Effector memory CD4-positive, alpha-beta T cell (primary cell): ENCODE data around the gene PHACTR3.

Experiments used
- DNase-seq, 3 donors: peaks; one replicate each; pipeline ENCODE4 v3.0.0-alpha.2; 2020
- H3K27ac ChIP-seq: 2 replicates; pipeline ENCODE4 v1.7.0; 2013; ENCODE audit warnings: mild to moderate bottlenecking, low read length, moderate library complexity; ENCODE audit not compliant: insufficient read depth, poor library complexity, severe bottlenecking
- H3K27me3 ChIP-seq: replicated peaks from 2 replicates; pipeline ENCODE4 v1.7.0; 2013; ENCODE audit warnings: mild to moderate bottlenecking, low read length; ENCODE audit not compliant: insufficient read depth, control insufficient read depth, poor library complexity, severe bottlenecking
- H3K36me3 ChIP-seq: 2 replicates; pipeline ENCODE4 v1.7.0; 2013; ENCODE audit warnings: mild to moderate bottlenecking, low read length, moderate library complexity; ENCODE audit not compliant: control insufficient read depth, insufficient read depth
- H3K4me1 ChIP-seq: 2 replicates; pipeline ENCODE4 v1.7.0; 2013; ENCODE audit warnings: low read length, mild to moderate bottlenecking; ENCODE audit not compliant: control insufficient read depth, insufficient read depth, poor library complexity, severe bottlenecking
- H3K4me3 ChIP-seq: 2 replicates; pipeline ENCODE4 v1.7.0; 2013; ENCODE audit warnings: low read length, low read depth, mild to moderate bottlenecking; ENCODE audit not compliant: insufficient read depth, poor library complexity, severe bottlenecking
- H3K9me3 ChIP-seq: 2 replicates; pipeline ENCODE4 v1.7.0; 2013; ENCODE audit warnings: mild to moderate bottlenecking, low read length, moderate library complexity; ENCODE audit not compliant: control insufficient read depth

PHACTR3 gene

GRCh38 chr20:59677586-59677985, 73.2 kb downstream of the PHACTR3 start:
- no peak for DNase-seq
- H3K9me3 ChIP-seq: no peaks in the 10 kb centered on the region
- no peaks in the 10 kb centered on the region for H3K27me3 ChIP-seq
- no peak overlapping the region for H3K27ac ChIP-seq
- no peak overlapping the region for H3K4me3 ChIP-seq
- no peaks in the 10 kb centered on the region for H3K36me3 ChIP-seq
- no peaks in the 10 kb centered on the region for H3K4me1 ChIP-seq

GRCh38 chr20:59678288-59678687, 73.9 kb downstream of the PHACTR3 start:
- no peaks in the 10 kb centered on the region for H3K9me3 ChIP-seq
- H3K27ac ChIP-seq: no peak overlapping the region
- H3K4me1 ChIP-seq: no peaks in the 10 kb centered on the region
- H3K4me3 ChIP-seq: no peak overlapping the region
- H3K27me3 ChIP-seq: no peaks in the 10 kb centered on the region
- no peak for DNase-seq
- no peaks in the 10 kb centered on the region for H3K36me3 ChIP-seq

GRCh38 chr20:59678951-59679350, 74.6 kb downstream of the PHACTR3 start:
- no peak overlapping the region for H3K4me3 ChIP-seq
- H3K36me3 ChIP-seq: no peaks in the 10 kb centered on the region
- no peak overlapping the region for H3K27ac ChIP-seq
- H3K4me1 ChIP-seq: no peaks in the 10 kb centered on the region
- H3K9me3 ChIP-seq: no peaks in the 10 kb centered on the region
- no peaks in the 10 kb centered on the region for H3K27me3 ChIP-seq
- DNase-seq: no peak

GRCh38 chr20:59680148-59680650, 75.9 kb downstream of the PHACTR3 start:
- Histone ChIP-seq H3K27ac (no peak overlapping the region), H3K4me3 (no peak overlapping the region), H3K9me3 (no peaks in the 10 kb centered on the region), H3K4me1 (no peaks in the 10 kb centered on the region), H3K36me3 (no peaks in the 10 kb centered on the region), H3K27me3 (no peaks in the 10 kb centered on the region)
- DNase-seq: no peak

- Histone ChIP-seq H3K9me3 (no peaks in the 10 kb centered on the region), H3K36me3 (no peaks in the 10 kb centered on the region), H3K4me3 (no peak overlapping the region), H3K27ac (no peak overlapping the region), H3K4me1 (no peaks in the 10 kb centered on the region), H3K27me3 (no peaks in the 10 kb centered on the region)
- DNase-seq: no peak
Measured at GRCh38 chr20:59680852-59681251, 76.5 kb downstream of the PHACTR3 start.

GRCh38 chr20:59682603-59683002, 78.3 kb downstream of the PHACTR3 start:
- Histone ChIP-seq H3K4me3 (no peak overlapping the region), H3K4me1 (no peaks in the 10 kb centered on the region), H3K9me3 (no peaks in the 10 kb centered on the region), H3K27me3 (no peaks in the 10 kb centered on the region), H3K27ac (no peak overlapping the region), H3K36me3 (no peaks in the 10 kb centered on the region)
- DNase-seq: no peak

GRCh38 chr20:59683181-59683580, 78.8 kb downstream of the PHACTR3 start:
- Histone ChIP-seq H3K27ac (no peak overlapping the region), H3K4me3 (no peak overlapping the region), H3K27me3 (no peaks in the 10 kb centered on the region), H3K36me3 (no peaks in the 10 kb centered on the region), H3K9me3 (no peaks in the 10 kb centered on the region), H3K4me1 (no peaks in the 10 kb centered on the region)
- no peak for DNase-seq

GRCh38 chr20:59684685-59685242, 80.4 kb downstream of the PHACTR3 start:
- no peak for DNase-seq
- Histone ChIP-seq H3K4me3 (no peak overlapping the region), H3K27ac (no peak overlapping the region), H3K9me3 (no peaks in the 10 kb centered on the region), H3K36me3 (no peaks in the 10 kb centered on the region), H3K4me1 (no peaks in the 10 kb centered on the region), H3K27me3 (no peaks in the 10 kb centered on the region)

GRCh38 chr20:59686404-59687346, 82.3 kb downstream of the PHACTR3 start:
- H3K27ac ChIP-seq: no peak overlapping the region
- no peak for DNase-seq
- no peaks in the 10 kb centered on the region for H3K27me3 ChIP-seq

GRCh38 chr20:59688356-59688755, 84.0 kb downstream of the PHACTR3 start:
- H3K27me3 ChIP-seq: no peaks in the 10 kb centered on the region
- H3K9me3 ChIP-seq: no peaks in the 10 kb centered on the region
- no peaks in the 10 kb centered on the region for H3K36me3 ChIP-seq
- no peaks in the 10 kb centered on the region for H3K4me1 ChIP-seq
- no peak overlapping the region for H3K4me3 ChIP-seq
- no peak overlapping the region for H3K27ac ChIP-seq
- no peak for DNase-seq

More at GRCh38 chr20:59686404-59687346, 82.3 kb downstream of the PHACTR3 start:
- Histone ChIP-seq H3K36me3 (no peaks in the 10 kb centered on the region), H3K4me3 (no peak overlapping the region), H3K4me1 (no peaks in the 10 kb centered on the region), H3K9me3 (no peaks in the 10 kb centered on the region)
